Smooth muscle cell (in vitro differentiated cells): ENCODE measurements around the gene PIGP. TPM values are rescaled to one million over a fixed set of nuclear protein-coding genes. Genes with fewer than 3 reads are reported as not detected.

Experiments
- DNase-seq: peaks from one replicate; lab custom pipeline; 2025; ENCODE audit not compliant: unreplicated experiment; lab: John Stamatoyannopoulos, UW
- H2AFZ ChIP-seq: fragments of 200-600 bp; sonication (generic); 2 replicates; pipeline ENCODE4 v1.6.0; 2016; ENCODE audit warnings: antibody characterized with exemption, low read depth, mild to moderate bottlenecking
- H3F3A ChIP-seq: fragments of 200-600 bp; sonication (generic); 2 replicates; pipeline ENCODE4 v1.6.0; 2017; ENCODE audit warnings: antibody characterized with exemption, low read depth
- H3K27ac ChIP-seq: fragments of 200-600 bp; sonication (generic); 2 replicates; pipeline ENCODE4 v1.5.1; 2016; ENCODE audit warnings: low read depth, mild to moderate bottlenecking
- H3K27me3 ChIP-seq: fragments of 200-600 bp; sonication (generic); 2 replicates; pipeline ENCODE4 v1.6.1; 2016; ENCODE audit warnings: low read depth, mild to moderate bottlenecking
- H3K36me3 ChIP-seq: fragments of 200-600 bp; sonication (generic); 2 replicates; pipeline ENCODE4 v1.5.1; 2016; ENCODE audit warnings: low read depth
- H3K4me1 ChIP-seq: fragments of 200-600 bp; sonication (generic); 2 replicates; pipeline ENCODE4 v1.5.1; 2016; ENCODE audit warnings: low read depth
- H3K4me2 ChIP-seq: fragments of 200-600 bp; sonication (generic); 2 replicates; pipeline ENCODE4 v1.6.0; 2016; ENCODE audit warnings: mild to moderate bottlenecking
- H3K4me3 ChIP-seq: fragments of 200-600 bp; sonication (generic); 2 replicates; pipeline ENCODE4 v1.5.1; 2016; ENCODE audit warnings: mild to moderate bottlenecking
- H3K79me2 ChIP-seq: fragments of 200-600 bp; sonication (generic); 2 replicates; pipeline ENCODE4 v1.6.0; 2016; ENCODE audit warnings: low read depth, mild to moderate bottlenecking
- H3K9ac ChIP-seq: fragments of 200-600 bp; sonication (generic); 2 replicates; pipeline ENCODE4 v1.6.0; 2016; ENCODE audit warnings: low read depth
- H3K9me3 ChIP-seq: fragments of 200-600 bp; sonication (generic); replicated peaks from 2 replicates; pipeline ENCODE4 v1.5.1; 2016; ENCODE audit warnings: low read depth
- H4K20me1 ChIP-seq: fragments of 200-600 bp; sonication (generic); 2 replicates; pipeline ENCODE4 v1.6.0; 2016; ENCODE audit warnings: low read depth
- CTCF ChIP-seq: fragments of 200-600 bp; sonication (generic); IDR thresholded peaks from 2 replicates; pipeline ENCODE4 v1.5.1; 2017; ENCODE audit warnings: borderline replicate concordance, mild to moderate bottlenecking, antibody characterized with exemption; ENCODE audit not compliant: insufficient read depth, poor library complexity, severe bottlenecking
- WGBS: methylation state at CpG from one replicate; pipeline ENCODE4 v1.1.7; 2016; ENCODE audit warnings: low lambda C conversion rate; 5-methylcytosine and 5-hydroxymethylcytosine counted together
- polyA plus RNA-seq: library from polyadenylated mRNA; unstranded; fragments of >200 nt; fragmentation: Nextera tagmentation; extraction: Ambion mirVana; gene quantifications from 2 replicates; pipeline ENCODE4 v1.2.1, GENCODE V29; 2016
- total RNA-seq: library from RNA; depleted of rRNA; stranded (reverse); fragments of >200 nt; gene quantifications from 2 replicates; pipeline ENCODE4 v1.2.3, GENCODE V29; 2014

The PIGP gene
- total and polyA plus RNA-seq, 2 experiments from 2014 or later = 15.4 to 17.6 TPM

- no peak for DNase-seq
- WGBS = 45% methylated on average over 12 of the region's 12 CpGs
- H3K4me3 ChIP-seq = peak overlapping the region; percentile 68
- H2AFZ ChIP-seq = peak overlapping the region; percentile 60
- no peaks in the 10 kb centered on the region for H3K27me3 ChIP-seq
- H3K9ac ChIP-seq = peak overlapping the region; percentile 96
- TF ChIP-seq CTCF = no peak
- H3K4me1 ChIP-seq = peaks cover 17% of the 10 kb centered on the region
- no peaks in the 10 kb centered on the region for H3K9me3 ChIP-seq
- peaks cover 49% of the 10 kb centered on the region for H3K79me2 ChIP-seq
- no peaks in the 10 kb centered on the region for H3K36me3 ChIP-seq
- no peaks in the 10 kb centered on the region for H3F3A ChIP-seq
- H3K27ac ChIP-seq = peak overlapping the region; percentile 96
- peak overlapping the region; percentile 86 for H3K4me2 ChIP-seq
- peaks cover 30% of the 10 kb centered on the region for H4K20me1 ChIP-seq
Measured at GRCh38 chr21:37071561-37072273, 1.2 kb downstream of the PIGP start.

- Histone ChIP-seq H3K79me2 (peaks cover 7% of the 10 kb centered on the region), H3K4me2 (no peak overlapping the region), H3K27me3 (no peaks in the 10 kb centered on the region), H3F3A (peaks cover 7% of the 10 kb centered on the region), H3K9me3 (no peaks in the 10 kb centered on the region), H3K4me1 (peaks cover 8% of the 10 kb centered on the region), H3K9ac (no peak overlapping the region), H3K36me3 (no peaks in the 10 kb centered on the region), H3K27ac (no peak overlapping the region), H4K20me1 (no peaks in the 10 kb centered on the region), H2AFZ (no peak overlapping the region), H3K4me3 (no peak overlapping the region)
- DNase-seq = no peak
- 92% methylated on average over 9 of the region's 9 CpGs for WGBS
- TF ChIP-seq CTCF = no peak
Measured at GRCh38 chr21:37065561-37066177, 7.2 kb downstream of the PIGP start.

GRCh38 chr21:37064841-37065240 is 8.0 kb downstream of the PIGP start:
- Histone ChIP-seq H3K79me2 (peaks cover under 1% of the 10 kb centered on the region), H3K4me1 (peaks cover 13% of the 10 kb centered on the region), H3K27me3 (no peaks in the 10 kb centered on the region), H3K4me3 (no peak overlapping the region), H3K4me2 (no peak overlapping the region), H2AFZ (no peak overlapping the region), H3F3A (peaks cover 10% of the 10 kb centered on the region), H4K20me1 (no peaks in the 10 kb centered on the region), H3K9me3 (no peaks in the 10 kb centered on the region), H3K36me3 (no peaks in the 10 kb centered on the region), H3K27ac (no peak overlapping the region), H3K9ac (no peak overlapping the region)
- no peak for TF ChIP-seq CTCF
- no peak for DNase-seq
